ENCODE measurements around the gene VPS72.

DNA sequence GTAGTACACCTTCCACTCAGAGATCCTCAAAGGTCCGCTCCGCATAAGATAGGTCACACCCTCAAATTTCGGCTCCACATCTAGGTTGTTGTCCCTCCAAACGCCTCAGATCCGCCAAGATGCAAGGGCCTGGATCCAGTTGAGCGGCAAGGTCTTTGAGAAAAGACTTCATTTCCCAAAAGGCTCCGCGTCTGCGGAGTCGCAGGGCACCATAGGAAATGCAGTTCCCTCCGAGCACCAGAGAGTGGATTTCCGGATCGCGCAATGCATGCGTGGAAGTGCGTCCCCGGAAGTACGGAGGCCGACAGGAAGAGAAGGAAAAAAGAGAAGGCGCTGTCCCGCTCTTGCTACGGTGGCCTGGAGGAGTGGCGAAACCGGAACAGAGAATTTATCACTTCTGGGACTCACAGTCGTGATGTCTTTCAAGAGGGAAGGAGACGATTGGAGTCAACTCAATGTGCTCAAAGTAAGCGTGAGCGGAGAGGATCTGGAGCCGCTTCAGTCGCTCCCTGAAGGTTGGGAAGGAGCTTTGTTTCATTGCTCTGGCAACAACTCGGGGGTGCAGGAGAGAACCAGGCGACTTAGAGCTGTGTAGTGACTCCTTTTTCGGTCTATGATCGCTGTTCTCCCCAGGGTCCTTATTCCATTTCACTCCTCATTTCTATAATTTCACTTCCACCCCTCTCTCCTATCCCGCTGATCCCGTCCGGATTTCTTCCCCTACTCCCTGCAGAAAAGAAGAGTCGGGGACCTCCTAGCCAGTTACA lies 24.1 kb downstream of the VPS72 start, which contains the start of the genes LYSMD1 and SCNM1:
- TF ChIP-seq POLR2A (IDR thresholded peaks at IDR 0.05) = peak in 1 of 2 donors; percentile 23
- TF ChIP-seq EP300 (IDR thresholded peaks at IDR 0.05) = no peak
